OCI-LY1 (cell line): Measurements from ENCODE around the gene NCAM1.

Source experiments
- H2AFZ ChIP-seq: fragments of 200-600 bp; sonication (generic), shearing (Covaris generic); 2 replicates; pipeline ENCODE4 v1.6.0; 2014; ENCODE audit warnings: antibody characterized with exemption, mild to moderate bottlenecking, low read length
- H3F3A ChIP-seq: fragments of 200-600 bp; sonication (generic), shearing (Covaris generic); 2 replicates; pipeline ENCODE4 v1.6.0; 2014; ENCODE audit warnings: mild to moderate bottlenecking, antibody characterized with exemption, low read length, moderate library complexity; ENCODE audit not compliant: insufficient read depth
- H3K27ac ChIP-seq: fragments of 200-600 bp; sonication (generic); 2 replicates; pipeline ENCODE4 v1.5.1; 2014; ENCODE audit warnings: low read length, mixed run types, mild to moderate bottlenecking, low read depth; ENCODE audit not compliant: poor library complexity, severe bottlenecking
- H3K27me3 ChIP-seq: fragments of 200-600 bp; sonication (generic); 2 replicates; pipeline ENCODE4 v1.6.0; 2014; ENCODE audit warnings: antibody characterized with exemption, mild to moderate bottlenecking, low read length, moderate library complexity; ENCODE audit not compliant: insufficient read depth
- H3K36me3 ChIP-seq: fragments of 200-600 bp; sonication (generic); 2 replicates; pipeline ENCODE4 v1.6.1; 2014; ENCODE audit warnings: mild to moderate bottlenecking, antibody characterized with exemption, low read length, moderate library complexity, mixed read lengths; ENCODE audit not compliant: insufficient read depth
- H3K4me1 ChIP-seq: fragments of 200-600 bp; sonication (generic); 2 replicates; pipeline ENCODE4 v1.5.1; 2014; ENCODE audit warnings: mild to moderate bottlenecking, low read length, moderate library complexity; ENCODE audit not compliant: insufficient read depth, severe bottlenecking
- H3K4me2 ChIP-seq: fragments of 200-600 bp; sonication (generic), shearing (Covaris generic); 2 replicates; pipeline ENCODE4 v1.6.1; 2014; ENCODE audit warnings: low read length
- H3K4me3 ChIP-seq: fragments of 200-600 bp; sonication (generic); 2 replicates; pipeline ENCODE4 v1.5.1; 2014; ENCODE audit warnings: low read length, low read depth, mild to moderate bottlenecking, mixed read lengths; ENCODE audit not compliant: poor library complexity, severe bottlenecking
- H3K79me2 ChIP-seq: fragments of 200-600 bp; shearing (Covaris generic); 2 replicates; pipeline ENCODE4 v1.6.1; 2016; ENCODE audit warnings: mixed run types, low read length, mixed read lengths; ENCODE audit not compliant: insufficient read depth
- H3K9ac ChIP-seq: fragments of 200-600 bp; sonication (generic), shearing (Covaris generic); 2 replicates; pipeline ENCODE4 v1.6.1; 2014; ENCODE audit warnings: mild to moderate bottlenecking, low read length, mixed read lengths
- H3K9me2 ChIP-seq: fragments of 200-600 bp; sonication (generic), shearing (Covaris generic); 2 replicates; pipeline ENCODE4 v1.6.1; 2014; ENCODE audit warnings: low read depth, mild to moderate bottlenecking, low read length, mixed read lengths
- H3K9me3 ChIP-seq: fragments of 200-600 bp; shearing (Covaris generic); 2 replicates; pipeline ENCODE4 v1.6.1; 2014; ENCODE audit warnings: low read length, mixed read lengths
- H4K20me1 ChIP-seq: fragments of 200-600 bp; sonication (generic), shearing (Covaris generic); 2 replicates; pipeline ENCODE4 v1.6.0; 2016; ENCODE audit warnings: mild to moderate bottlenecking, low read length; ENCODE audit not compliant: insufficient read depth
- CTCF ChIP-seq: fragments of 200-600 bp; sonication (generic), shearing (Covaris generic); IDR thresholded peaks from 2 replicates; pipeline ENCODE4 v1.5.1; 2017; ENCODE audit warnings: mild to moderate bottlenecking, antibody characterized with exemption, low read length, moderate library complexity, mixed read lengths
- EZH2 ChIP-seq: fragments of 200-600 bp; sonication (generic), shearing (Covaris generic); IDR thresholded peaks from 2 replicates; pipeline ENCODE4 v1.8.0; 2017; ENCODE audit warnings: borderline replicate concordance, mixed run types, mild to moderate bottlenecking, antibody characterized with exemption, low read length, moderate library complexity, mixed read lengths

NCAM1 gene

GRCh38 chr11:113163291-113164030, 202.2 kb downstream of the NCAM1 start:
- no peaks in the 10 kb centered on the region for H3K9me2 ChIP-seq
- H3K9ac ChIP-seq: no peak overlapping the region
- no peak overlapping the region for H2AFZ ChIP-seq
- H3K36me3 ChIP-seq: no peaks in the 10 kb centered on the region
- H3K27ac ChIP-seq: no peak overlapping the region
- H3K4me1 ChIP-seq: no peaks in the 10 kb centered on the region
- TF ChIP-seq CTCF (no peak), EZH2 (no peak)
- H3K79me2 ChIP-seq: no peaks in the 10 kb centered on the region
- H3K4me2 ChIP-seq: no peak overlapping the region
- H3K27me3 ChIP-seq: no peaks in the 10 kb centered on the region
- H4K20me1 ChIP-seq: no peaks in the 10 kb centered on the region
- H3K9me3 ChIP-seq: no peaks in the 10 kb centered on the region
- H3K4me3 ChIP-seq: no peak overlapping the region
- no peaks in the 10 kb centered on the region for H3F3A ChIP-seq

- Histone ChIP-seq H3K27ac (no peak overlapping the region), H3K9me2 (no peaks in the 10 kb centered on the region), H3K4me3 (no peak overlapping the region), H3F3A (no peaks in the 10 kb centered on the region), H3K27me3 (no peaks in the 10 kb centered on the region), H3K79me2 (no peaks in the 10 kb centered on the region), H3K4me1 (no peaks in the 10 kb centered on the region), H4K20me1 (no peaks in the 10 kb centered on the region), H3K4me2 (no peak overlapping the region), H2AFZ (no peak overlapping the region), H3K9ac (no peak overlapping the region), H3K36me3 (no peaks in the 10 kb centered on the region), H3K9me3 (no peaks in the 10 kb centered on the region)
- no peak for TF ChIP-seq CTCF
- TF ChIP-seq EZH2: no peak
These were observed 205.1 kb downstream of the NCAM1 start for GRCh38 chr11:113166280-113166679.

- no peaks in the 10 kb centered on the region for H3K4me1 ChIP-seq
- no peaks in the 10 kb centered on the region for H3K79me2 ChIP-seq
- H3K4me2 ChIP-seq: no peak overlapping the region
- H3F3A ChIP-seq: no peaks in the 10 kb centered on the region
- H3K9me2 ChIP-seq: no peaks in the 10 kb centered on the region
- TF ChIP-seq EZH2: no peak
- TF ChIP-seq CTCF: no peak
- H3K9me3 ChIP-seq: no peaks in the 10 kb centered on the region
- H3K4me3 ChIP-seq: no peak overlapping the region
- H2AFZ ChIP-seq: no peak overlapping the region
- H3K27ac ChIP-seq: no peak overlapping the region
- no peaks in the 10 kb centered on the region for H4K20me1 ChIP-seq
- H3K27me3 ChIP-seq: no peaks in the 10 kb centered on the region
- H3K36me3 ChIP-seq: no peaks in the 10 kb centered on the region
- H3K9ac ChIP-seq: no peak overlapping the region
These were observed 206.4 kb downstream of the NCAM1 start for GRCh38 chr11:113167599-113167998.
